ENCODE measurements around the gene ARRDC1.
A peak's percentile ranks its signal among the peaks of the same experiment; 100 is the strongest.

ARRDC1 gene

GRCh38 chr9:137607141-137607857, 1.8 kb downstream of the ARRDC1 start:
- peak overlapping the region; percentile 100 for H3K27ac ChIP-seq
- no peak for TF ChIP-seq ZFX (IDR thresholded peaks at IDR 0.05; ENCODE audit: borderline replicate concordance)

GRCh38 chr9:137610944-137611343, 5.5 kb downstream of the ARRDC1 start:
- TF ChIP-seq, protein P1, sequence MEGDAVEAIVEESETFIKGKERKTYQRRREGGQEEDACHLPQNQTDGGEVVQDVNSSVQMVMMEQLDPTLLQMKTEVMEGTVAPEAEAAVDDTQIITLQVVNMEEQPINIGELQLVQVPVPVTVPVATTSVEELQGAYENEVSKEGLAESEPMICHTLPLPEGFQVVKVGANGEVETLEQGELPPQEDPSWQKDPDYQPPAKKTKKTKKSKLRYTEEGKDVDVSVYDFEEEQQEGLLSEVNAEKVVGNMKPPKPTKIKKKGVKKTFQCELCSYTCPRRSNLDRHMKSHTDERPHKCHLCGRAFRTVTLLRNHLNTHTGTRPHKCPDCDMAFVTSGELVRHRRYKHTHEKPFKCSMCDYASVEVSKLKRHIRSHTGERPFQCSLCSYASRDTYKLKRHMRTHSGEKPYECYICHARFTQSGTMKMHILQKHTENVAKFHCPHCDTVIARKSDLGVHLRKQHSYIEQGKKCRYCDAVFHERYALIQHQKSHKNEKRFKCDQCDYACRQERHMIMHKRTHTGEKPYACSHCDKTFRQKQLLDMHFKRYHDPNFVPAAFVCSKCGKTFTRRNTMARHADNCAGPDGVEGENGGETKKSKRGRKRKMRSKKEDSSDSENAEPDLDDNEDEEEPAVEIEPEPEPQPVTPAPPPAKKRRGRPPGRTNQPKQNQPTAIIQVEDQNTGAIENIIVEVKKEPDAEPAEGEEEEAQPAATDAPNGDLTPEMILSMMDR (IDR thresholded peaks at IDR 0.05), result no peak
- TF ChIP-seq ZFX (IDR thresholded peaks at IDR 0.05; ENCODE audit: borderline replicate concordance), result no peak
- peak overlapping the region; percentile 100 for H3K27ac ChIP-seq

DNA sequence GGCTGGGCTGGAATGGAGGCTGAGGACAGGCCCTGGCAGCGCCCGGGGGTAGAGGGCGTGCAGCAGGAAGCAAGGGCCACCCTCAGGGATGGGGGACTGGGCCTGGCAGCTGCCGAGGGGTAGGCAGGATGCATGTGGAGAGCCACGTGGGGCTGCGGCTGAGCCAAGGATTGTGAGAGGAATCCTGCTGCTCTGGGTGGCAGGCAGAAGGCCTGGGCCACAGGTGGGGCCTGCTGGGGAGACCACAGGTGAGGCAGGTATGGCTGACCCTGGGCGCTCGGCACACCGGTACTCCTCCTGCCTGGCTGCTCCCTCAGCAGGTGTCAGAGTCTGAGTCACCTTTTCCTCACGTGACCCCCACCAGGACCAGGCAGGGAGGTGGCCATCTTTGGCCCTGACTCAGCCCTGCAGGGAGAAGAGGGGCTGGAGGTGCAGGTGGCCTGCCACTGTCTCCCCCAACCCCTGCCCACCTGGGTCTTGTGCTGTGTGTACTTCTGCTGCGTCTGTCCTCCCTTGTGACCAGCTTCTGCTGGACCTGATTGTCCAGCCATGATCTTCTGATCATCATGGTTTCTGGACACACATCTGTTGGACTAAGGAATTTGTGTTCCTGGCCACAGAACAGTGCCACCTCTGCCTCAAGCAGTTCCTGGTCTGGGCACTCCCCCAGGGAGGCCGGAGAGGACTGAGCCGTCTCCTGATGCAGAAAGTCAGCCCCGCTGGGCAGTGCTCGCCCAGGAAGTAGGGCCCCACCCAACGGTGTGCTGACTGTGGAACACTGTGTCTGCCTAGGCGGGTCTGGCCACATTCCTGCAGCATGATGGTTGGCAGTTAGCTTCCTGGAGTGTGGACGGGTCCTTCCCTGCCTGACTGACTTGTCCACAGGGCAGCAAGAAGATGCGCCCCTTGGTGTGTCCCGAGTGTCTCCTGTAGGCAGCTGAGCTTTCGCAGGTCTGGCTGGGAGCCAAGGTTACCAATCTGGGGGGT, 6.4 kb downstream of the ARRDC1 start:
- peak overlapping the region; percentile 100 for H3K27ac ChIP-seq
- TF ChIP-seq, protein P1 (IDR thresholded peaks at IDR 0.05), result no peak

DNA sequence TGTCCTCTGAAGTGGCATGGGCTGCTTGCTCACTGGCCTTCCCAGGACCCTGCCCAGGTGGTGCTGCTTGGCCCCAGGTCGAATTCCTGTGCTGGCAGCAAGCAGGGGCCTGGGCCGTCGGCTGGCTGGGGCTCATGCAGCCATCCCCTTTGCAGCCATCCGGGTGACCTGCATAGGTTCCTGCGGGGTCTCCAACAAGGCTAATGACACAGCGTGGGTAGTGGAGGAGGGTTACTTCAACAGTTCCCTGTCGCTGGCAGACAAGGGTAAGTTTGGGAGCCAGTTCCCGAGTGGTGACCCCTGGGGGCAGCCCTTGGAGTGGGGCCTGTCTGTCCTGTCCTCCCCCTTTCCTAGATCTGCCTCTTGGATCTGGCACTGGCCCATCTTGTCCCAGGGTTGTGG, 7.3 kb downstream of the ARRDC1 start:
- no peak for TF ChIP-seq ZFX (IDR thresholded peaks at IDR 0.05; ENCODE audit: borderline replicate concordance)
- TF ChIP-seq, protein P1 (IDR thresholded peaks at IDR 0.05), result no peak
- peak overlapping the region; percentile 100 for H3K27ac ChIP-seq

DNA sequence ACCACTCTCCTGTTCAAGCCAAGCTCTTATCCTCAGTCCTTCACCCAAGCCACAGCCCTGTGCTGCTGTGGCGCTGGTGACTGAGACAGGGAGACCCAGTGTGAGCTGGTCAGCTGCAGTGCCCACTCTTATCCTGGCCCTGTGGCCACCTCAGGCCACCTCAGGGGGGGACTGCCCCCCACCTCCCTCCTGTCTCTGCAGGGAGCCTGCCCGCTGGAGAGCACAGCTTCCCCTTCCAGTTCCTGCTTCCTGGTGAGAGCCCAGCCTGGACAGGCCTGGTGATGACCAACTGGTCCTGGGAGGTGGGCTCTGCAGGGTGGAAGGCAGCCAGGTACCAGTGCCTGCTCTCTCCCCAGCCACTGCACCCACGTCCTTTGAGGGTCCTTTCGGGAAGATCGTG, 7.8 kb downstream of the ARRDC1 start:
- peak overlapping the region; percentile 100 for H3K27ac ChIP-seq
- TF ChIP-seq, protein P1 (IDR thresholded peaks at IDR 0.05), result no peak
- TF ChIP-seq ZFX (IDR thresholded peaks at IDR 0.05; ENCODE audit: borderline replicate concordance), result no peak

- TF ChIP-seq, protein P1 (IDR thresholded peaks at IDR 0.05), result no peak
- TF ChIP-seq ZFX (IDR thresholded peaks at IDR 0.05; ENCODE audit: borderline replicate concordance), result no peak
- H3K27ac ChIP-seq, result peak overlapping the region; percentile 100
Measured at GRCh38 chr9:137613738-137614523, 8.4 kb downstream of the ARRDC1 start.

- H3K27ac ChIP-seq, result peak overlapping the region; percentile 100
- TF ChIP-seq, protein P1 (IDR thresholded peaks at IDR 0.05), result peak; percentile 62
- TF ChIP-seq ZFX (IDR thresholded peaks at IDR 0.05; ENCODE audit: borderline replicate concordance), result no peak
Measured at GRCh38 chr9:137614631-137615386, 9.3 kb downstream of the ARRDC1 start.
